GOT3 (cell line): ENCODE data around the gene ZBTB20.

Experiments
- DNase-seq: peaks from one replicate; lab custom pipeline; 2025; ENCODE audit warnings: mixed read lengths; lab: John Stamatoyannopoulos, UW

ZBTB20 gene

GRCh38 chr3:114928989-114929640 lies 218.0 kb downstream of the ZBTB20 start:
- DNase-seq = no peak

GRCh38 chr3:114904633-114905032 lies 242.5 kb downstream of the ZBTB20 start:
- no peak for DNase-seq

GRCh38 chr3:114903213-114903612 lies 243.9 kb downstream of the ZBTB20 start:
- no peak for DNase-seq

DNA sequence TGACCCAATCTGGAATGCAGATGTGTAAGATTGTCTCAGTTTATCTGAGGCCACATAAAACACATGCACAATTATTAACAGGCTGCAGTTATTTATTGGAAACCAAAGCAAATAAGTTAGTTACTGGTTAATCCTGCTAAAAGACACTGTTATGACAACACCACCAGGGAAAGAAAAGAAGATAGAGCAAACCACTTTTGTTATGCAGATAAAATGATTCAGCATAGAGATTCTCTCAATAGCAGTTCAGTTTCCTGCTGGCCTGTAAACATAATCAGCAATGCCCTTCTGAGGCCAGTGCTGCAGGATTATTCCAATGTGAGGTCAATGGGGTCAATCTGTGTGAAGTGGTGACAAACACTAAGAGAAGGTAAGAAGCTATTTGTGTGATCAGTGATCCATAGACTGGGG lies 244.4 kb downstream of the ZBTB20 start:
- DNase-seq = no peak

DNA sequence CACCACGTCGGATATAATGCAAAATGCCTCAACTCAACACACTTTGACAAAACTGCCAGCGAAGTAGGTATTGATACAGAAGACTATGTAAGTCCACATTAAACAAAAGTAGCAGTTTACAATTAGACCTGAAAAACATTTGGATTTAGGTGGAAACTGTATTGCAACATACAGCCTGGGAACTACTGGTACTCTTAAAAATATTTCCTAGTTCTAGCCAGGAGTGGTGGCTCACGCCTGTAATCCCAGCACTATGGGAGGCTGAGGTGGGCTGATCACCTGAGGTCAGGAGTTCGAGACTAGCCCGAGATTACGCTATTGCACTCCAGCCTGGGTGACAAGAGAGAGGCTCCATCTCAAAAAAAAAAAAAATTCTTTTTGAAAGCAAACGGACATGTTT lies 246.2 kb downstream of the ZBTB20 start:
- DNase-seq = no peak

DNA sequence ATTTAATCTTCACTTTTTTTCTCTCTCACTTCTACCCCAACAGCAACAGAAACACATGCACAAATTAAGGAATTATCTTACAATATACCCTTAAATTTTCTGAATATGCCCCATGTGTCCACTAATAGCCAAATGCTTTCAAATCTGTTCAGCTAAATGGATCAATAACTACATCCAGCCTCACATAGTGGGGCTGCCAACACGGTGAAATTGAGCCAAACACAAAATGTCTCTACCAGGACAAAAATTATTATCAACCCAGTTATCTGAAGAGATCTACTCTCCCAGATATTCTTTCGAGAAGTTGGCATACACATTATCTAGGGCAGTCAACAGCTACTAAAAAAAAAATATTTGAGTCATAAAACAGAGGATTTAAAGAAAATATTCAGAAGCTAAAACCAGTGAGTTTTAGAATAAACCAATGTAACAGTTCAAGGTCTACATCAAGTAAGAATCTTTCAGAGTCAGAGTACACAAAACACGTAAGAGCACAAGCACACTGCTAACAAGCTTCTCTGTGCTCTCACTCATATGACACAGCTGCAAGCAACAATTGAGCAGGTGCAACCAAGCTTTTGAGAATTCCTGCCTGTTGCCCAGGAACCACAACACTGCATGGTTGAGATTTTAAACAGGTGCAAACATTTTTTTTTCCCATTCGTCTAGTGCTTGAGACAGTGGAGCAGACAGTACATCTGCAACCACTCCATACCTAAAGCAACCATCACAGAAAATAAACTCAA lies 247.7 kb downstream of the ZBTB20 start:
- no peak for DNase-seq

DNA sequence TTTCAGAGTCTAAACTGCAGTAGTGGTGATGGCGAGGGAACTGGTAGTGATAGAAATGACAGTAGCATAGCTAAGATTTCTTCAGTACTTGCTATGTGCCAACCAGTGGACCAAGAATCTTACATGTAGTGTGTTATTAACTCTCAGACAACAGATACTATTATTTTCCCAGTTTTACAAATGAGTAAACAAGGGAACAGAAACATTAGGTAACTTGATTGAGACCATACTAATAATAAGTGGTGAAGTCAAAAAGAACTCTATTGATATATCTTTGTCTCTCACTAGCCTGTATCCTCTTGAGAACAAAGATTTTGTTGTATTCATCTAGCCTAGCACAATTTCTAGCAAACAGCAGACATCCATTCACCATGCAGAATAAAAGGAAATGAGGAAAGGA lies 250.1 kb downstream of the ZBTB20 start:
- DNase-seq = no peak

DNA sequence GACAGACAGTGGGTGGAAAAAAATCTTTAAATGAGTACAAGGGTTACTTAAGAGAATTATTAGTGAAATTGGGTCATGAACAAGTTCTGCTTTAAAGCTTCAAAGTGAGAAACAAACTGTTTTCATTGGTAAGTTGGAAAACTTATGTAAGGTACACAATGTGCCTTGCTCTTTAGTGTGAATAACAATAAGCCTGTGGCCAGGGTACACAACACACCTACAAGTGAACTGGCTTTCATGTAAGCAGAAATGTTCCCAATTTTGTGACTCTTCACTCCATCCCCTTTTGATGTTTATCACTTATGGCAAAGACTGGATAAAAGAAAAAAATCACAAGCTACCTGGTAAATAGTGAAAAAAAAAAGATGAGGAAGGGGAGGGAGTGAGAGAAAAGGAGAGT lies 253.7 kb downstream of the ZBTB20 start:
- DNase-seq = no peak

- no peak for DNase-seq
These were observed 254.2 kb downstream of the ZBTB20 start for GRCh38 chr3:114892880-114893279.

DNA sequence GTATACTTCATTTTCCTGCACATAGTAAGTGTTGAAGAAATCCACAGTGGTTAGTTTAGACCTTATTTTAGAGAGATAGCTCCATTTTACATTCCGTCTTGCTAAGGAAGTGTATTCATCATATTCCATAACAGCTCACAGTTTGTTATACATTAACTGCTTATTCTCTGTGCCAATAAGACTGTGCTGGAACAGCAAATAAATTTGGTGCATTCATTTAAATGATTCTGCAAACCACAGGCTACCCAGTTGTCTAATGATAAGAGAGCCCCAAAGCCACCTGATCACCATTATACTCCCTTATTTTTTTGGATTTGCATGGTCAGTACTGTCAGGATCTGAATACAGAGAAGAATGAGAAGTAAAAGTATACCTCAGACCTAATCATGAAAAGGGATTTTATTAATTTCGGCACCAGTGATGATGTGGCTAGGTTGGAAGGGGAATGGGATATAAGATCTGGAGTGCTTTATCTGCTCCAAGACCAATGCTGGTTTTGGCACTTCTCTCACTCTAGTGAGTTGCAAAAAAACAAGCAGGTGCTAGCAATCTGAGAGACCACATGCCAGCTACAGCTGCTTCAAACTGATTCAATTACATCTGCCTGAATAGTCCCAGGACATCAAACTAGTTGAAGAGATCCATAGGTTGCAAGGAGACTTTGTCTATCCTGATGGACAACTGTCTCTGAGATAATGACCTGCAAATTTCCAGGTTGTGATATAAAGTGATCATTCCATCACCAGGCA lies 254.8 kb downstream of the ZBTB20 start:
- DNase-seq = no peak

GRCh38 chr3:114887806-114888205 lies 259.3 kb downstream of the ZBTB20 start:
- DNase-seq = no peak

DNA sequence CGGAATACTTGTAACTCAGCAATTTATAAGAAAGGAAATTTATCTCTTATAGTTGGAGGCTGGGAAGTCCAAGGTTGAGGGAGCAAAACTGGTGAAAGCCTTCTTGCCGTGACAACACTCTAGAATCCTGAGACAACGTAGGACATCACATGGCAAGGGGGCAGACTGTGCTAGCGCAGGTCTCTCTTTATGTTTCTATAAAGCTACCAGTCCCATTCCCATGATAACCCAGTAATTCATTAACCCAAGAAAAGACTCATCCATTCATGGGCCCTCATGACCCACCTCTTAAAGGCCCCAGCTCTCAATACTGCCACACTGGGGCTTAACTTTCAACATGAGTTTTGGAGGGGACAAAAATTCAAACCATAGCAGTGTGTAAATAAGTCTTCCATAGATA lies 260.2 kb downstream of the ZBTB20 start:
- DNase-seq = no peak

GRCh38 chr3:114884213-114884923 lies 262.7 kb downstream of the ZBTB20 start:
- no peak for DNase-seq

DNA sequence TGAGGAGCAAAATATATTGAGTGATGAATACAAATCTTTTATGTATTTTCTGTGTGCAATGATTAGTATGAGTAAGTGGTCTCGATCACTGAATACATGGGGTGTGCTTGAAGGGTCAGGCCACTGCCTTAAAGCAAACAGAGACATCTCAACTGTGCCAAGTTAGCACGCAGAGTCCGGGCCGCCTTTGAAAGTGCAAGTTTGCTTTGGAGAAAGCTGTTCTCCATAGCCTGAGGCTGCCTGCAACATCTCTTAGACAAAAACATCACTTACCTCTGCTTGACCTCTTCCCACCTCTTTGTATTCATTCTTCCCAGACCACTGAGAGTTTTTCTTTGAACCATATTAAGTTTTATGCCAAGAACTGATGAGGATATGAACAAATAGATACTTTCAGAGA lies 267.0 kb downstream of the ZBTB20 start:
- no peak for DNase-seq

- no peak for DNase-seq
These were observed 267.7 kb downstream of the ZBTB20 start for GRCh38 chr3:114879059-114880031.

GRCh38 chr3:114878114-114878839 lies 268.8 kb downstream of the ZBTB20 start:
- no peak for DNase-seq

DNA sequence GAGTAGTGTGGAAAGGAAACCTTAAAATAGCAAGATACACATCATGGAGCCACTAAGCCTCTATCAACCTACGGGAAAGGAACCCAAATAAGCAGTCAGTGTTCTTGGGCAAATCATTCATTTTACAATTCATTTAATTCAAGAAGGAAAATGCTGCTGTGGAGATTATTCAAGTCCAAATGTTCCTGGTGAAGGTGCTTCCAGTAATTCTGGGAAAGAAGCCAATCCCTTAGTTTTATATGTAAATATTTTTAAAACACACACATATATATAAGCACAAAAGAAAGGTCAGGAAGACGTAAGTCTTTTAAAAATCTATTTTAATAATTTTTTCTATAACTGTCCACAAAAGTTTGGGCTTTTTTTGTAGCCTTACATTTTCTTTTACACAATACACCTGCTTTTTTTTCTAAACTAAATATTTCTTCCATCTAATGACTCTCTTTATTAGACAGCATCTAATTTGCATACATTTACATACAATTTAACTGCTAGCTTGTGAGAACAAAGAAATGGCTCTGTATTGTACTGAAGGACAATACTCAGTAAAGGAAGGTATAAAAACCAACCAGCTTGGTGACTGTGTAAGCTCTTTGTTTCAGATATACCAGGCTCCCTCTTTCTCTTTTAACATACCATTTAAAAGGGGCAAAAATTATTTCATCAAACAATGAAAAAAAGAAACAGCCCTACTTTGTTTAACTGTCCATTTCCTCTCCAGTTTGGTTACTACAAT lies 269.5 kb downstream of the ZBTB20 start:
- DNase-seq = no peak

DNA sequence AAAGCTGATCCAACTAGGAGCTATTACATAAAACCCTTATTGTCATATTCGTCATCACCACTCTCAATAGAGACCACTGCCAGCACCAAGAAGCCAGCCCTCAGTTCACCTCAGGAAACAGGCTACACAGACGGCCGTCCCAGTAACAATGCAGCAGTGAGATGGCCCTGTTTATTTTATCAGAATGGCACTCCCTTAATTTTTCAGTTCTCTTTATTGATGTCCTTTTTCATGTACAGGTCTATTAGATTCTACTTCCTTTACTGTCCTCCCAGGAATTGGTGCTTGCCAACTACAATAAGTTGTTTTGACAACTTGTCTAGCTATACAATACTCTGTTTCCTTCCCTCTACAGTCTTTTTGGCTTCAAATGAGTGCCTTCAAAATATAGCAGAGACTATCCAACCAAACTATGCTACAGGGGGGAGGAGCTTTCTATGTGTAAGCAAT lies 272.5 kb downstream of the ZBTB20 start:
- no peak for DNase-seq

- no peak for DNase-seq
These were observed 273.5 kb downstream of the ZBTB20 start for GRCh38 chr3:114873591-114873990.

GRCh38 chr3:114872588-114872987 lies 274.5 kb downstream of the ZBTB20 start:
- DNase-seq = no peak
